Measurements from ENCODE around the gene WWOX. TPM values are rescaled to one million over a fixed set of nuclear protein-coding genes. Genes with fewer than 3 reads are reported as not detected.

The WWOX gene
- total and polyA plus RNA-seq, 2 of the 13 experiments (the other 11 are each of a cell fraction or from before 2014, with no cell fraction given), result 9.1 to 37.4 TPM

DNA sequence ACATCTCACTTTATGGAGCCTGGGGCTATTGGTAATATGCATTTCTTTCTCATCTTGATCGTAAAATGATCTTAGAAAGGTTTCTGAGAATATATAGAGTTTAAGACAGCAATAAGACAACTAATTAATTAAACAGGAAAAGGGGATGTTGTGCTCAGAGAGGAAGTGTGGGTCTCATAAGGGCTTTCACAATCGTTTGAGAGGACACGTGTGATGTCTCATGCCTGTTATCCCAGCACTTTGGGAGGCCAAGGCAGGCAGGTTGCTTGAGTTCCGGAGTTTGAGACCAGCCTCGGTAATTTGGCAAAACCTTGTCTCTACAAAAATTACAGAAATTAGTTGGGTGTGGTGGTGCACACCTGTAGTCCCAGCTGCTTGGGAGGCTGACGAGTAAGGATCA, 295.6 kb downstream of the WWOX start:
- no peaks in the 10 kb centered on the region for H4K20me1 ChIP-seq (ENCODE audit: insufficient read depth, low read length)
- H3K27me3 ChIP-seq (ENCODE audit: control insufficient read depth in 1 of 2, insufficient read depth in 2 of 2, low read length in 2 of 2), result no peaks in the 10 kb centered on the region
- ChIA-PET POLR2A (no interaction called here), CTCF (ENCODE audit: low intra/inter-chr PET ratio, low total read pairs) (no interaction called here)
- H3K27ac ChIP-seq (ENCODE audit: extremely low read length, insufficient read depth, low read length), result no peak overlapping the region
- H2AFZ ChIP-seq (ENCODE audit: low read length), result no peak overlapping the region
- 89% methylated on average over 6 of the region's 6 CpGs for WGBS (ENCODE audit: low lambda C conversion rate)
- H3K9me3 ChIP-seq (ENCODE audit: low read length), result peaks cover 10% of the 10 kb centered on the region
- in situ Hi-C loops (cut with HindIII; ENCODE audit: extremely low pct_ligation_motif_present, low pct_unique_long_range_greater_than_20kb), result no loop called here
- BruUV-seq (replicated peaks), result no TSS peak
- no peak overlapping the region for H3K4me3 ChIP-seq (replicated peaks in 1 of 3; ENCODE audit: insufficient read depth in 1 of 3, low read depth in 2 of 3, low read length in 3 of 3)
- H3K36me3 ChIP-seq (replicated peaks in 1 of 2; ENCODE audit: control insufficient read depth in 1 of 2, insufficient read depth in 2 of 2, low read length in 2 of 2), result no peaks in the 10 kb centered on the region
- intact Hi-C loops (cut with micrococcal nuclease; ENCODE audit: unreplicated experiment), result no loop called here
- ATAC-seq (no peak), DNase-seq (ENCODE audit: low spot score) (no peak), FAIRE-seq (no peak)
- no peaks in the 10 kb centered on the region for H3K79me2 ChIP-seq (ENCODE audit: insufficient read depth, low read length)
- no peak overlapping the region for H3K4me2 ChIP-seq (ENCODE audit: low read depth, low read length)
- TF ChIP-seq, protein P1, sequence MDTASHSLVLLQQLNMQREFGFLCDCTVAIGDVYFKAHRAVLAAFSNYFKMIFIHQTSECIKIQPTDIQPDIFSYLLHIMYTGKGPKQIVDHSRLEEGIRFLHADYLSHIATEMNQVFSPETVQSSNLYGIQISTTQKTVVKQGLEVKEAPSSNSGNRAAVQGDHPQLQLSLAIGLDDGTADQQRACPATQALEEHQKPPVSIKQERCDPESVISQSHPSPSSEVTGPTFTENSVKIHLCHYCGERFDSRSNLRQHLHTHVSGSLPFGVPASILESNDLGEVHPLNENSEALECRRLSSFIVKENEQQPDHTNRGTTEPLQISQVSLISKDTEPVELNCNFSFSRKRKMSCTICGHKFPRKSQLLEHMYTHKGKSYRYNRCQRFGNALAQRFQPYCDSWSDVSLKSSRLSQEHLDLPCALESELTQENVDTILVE (CRISPR knock-in tag; IDR thresholded peaks at IDR 0.05), result no peak
- no peaks in the 10 kb centered on the region for H3K4me1 ChIP-seq (ENCODE audit: insufficient read depth, low read length)
- H3K9ac ChIP-seq (ENCODE audit: insufficient read depth, low read depth, low read length), result no peak overlapping the region

DNA sequence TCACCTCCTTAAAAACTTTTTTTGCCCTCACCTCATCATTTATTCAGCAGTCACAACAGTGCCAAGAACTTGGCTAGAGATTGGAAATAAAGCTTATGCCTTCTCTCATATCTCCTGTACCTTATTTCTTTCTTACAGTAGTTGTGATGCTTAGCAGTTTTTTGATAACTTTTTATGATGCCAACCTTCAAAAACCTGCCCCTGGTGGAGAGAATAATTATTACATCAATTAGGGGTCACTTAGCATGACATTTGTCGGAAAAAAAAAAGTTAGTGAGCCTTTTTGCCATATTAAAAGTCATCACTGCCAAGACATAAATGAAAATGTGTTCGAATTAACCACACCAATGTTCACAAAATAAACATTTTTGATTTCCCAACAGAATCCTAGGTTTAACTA, 296.6 kb downstream of the WWOX start:
- intact Hi-C loops (cut with micrococcal nuclease; ENCODE audit: unreplicated experiment) (no loop called here), in situ Hi-C loops (cut with HindIII; ENCODE audit: extremely low pct_ligation_motif_present, low pct_unique_long_range_greater_than_20kb) (no loop called here)
- ChIA-PET POLR2A (no interaction called here), CTCF (ENCODE audit: low intra/inter-chr PET ratio, low total read pairs) (no interaction called here)
- Histone ChIP-seq H3K27ac (ENCODE audit: extremely low read length, insufficient read depth, low read length) (no peak overlapping the region), H3K36me3 (replicated peaks in 1 of 2; ENCODE audit: control insufficient read depth in 1 of 2, insufficient read depth in 2 of 2, low read length in 2 of 2) (no peaks in the 10 kb centered on the region), H4K20me1 (ENCODE audit: insufficient read depth, low read length) (no peaks in the 10 kb centered on the region), H3K27me3 (ENCODE audit: control insufficient read depth in 1 of 2, insufficient read depth in 2 of 2, low read length in 2 of 2) (no peaks in the 10 kb centered on the region), H3K79me2 (ENCODE audit: insufficient read depth, low read length) (no peaks in the 10 kb centered on the region), H3K4me2 (ENCODE audit: low read depth, low read length) (no peak overlapping the region), H3K9ac (ENCODE audit: insufficient read depth, low read depth, low read length) (no peak overlapping the region), H3K9me3 (ENCODE audit: low read length) (peaks cover 10% of the 10 kb centered on the region), H2AFZ (ENCODE audit: low read length) (no peak overlapping the region), H3K4me1 (ENCODE audit: insufficient read depth, low read length) (no peaks in the 10 kb centered on the region), H3K4me3 (replicated peaks in 1 of 3; ENCODE audit: insufficient read depth in 1 of 3, low read depth in 2 of 3, low read length in 3 of 3) (no peak overlapping the region)
- WGBS (ENCODE audit: low lambda C conversion rate), result 58% methylated on average over 2 of the region's 2 CpGs
- FAIRE-seq, result no peak
- peak; percentile 19; the same call in 1 of the 2 replicates for TF ChIP-seq SMC3 (IDR thresholded peaks at IDR 0.05; ENCODE audit: low read length)
- no peak for TF ChIP-seq RORA (CRISPR knock-in tag; IDR thresholded peaks at IDR 0.05)
- TF ChIP-seq, protein P2, sequence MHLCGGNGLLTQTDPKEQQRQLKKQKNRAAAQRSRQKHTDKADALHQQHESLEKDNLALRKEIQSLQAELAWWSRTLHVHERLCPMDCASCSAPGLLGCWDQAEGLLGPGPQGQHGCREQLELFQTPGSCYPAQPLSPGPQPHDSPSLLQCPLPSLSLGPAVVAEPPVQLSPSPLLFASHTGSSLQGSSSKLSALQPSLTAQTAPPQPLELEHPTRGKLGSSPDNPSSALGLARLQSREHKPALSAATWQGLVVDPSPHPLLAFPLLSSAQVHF (CRISPR knock-in tag; IDR thresholded peaks at IDR 0.05), result no peak
- TF ChIP-seq ZNF670 (CRISPR knock-in tag; IDR thresholded peaks at IDR 0.05; ENCODE audit: borderline replicate concordance), result no peak
- TF ChIP-seq, protein P3, sequence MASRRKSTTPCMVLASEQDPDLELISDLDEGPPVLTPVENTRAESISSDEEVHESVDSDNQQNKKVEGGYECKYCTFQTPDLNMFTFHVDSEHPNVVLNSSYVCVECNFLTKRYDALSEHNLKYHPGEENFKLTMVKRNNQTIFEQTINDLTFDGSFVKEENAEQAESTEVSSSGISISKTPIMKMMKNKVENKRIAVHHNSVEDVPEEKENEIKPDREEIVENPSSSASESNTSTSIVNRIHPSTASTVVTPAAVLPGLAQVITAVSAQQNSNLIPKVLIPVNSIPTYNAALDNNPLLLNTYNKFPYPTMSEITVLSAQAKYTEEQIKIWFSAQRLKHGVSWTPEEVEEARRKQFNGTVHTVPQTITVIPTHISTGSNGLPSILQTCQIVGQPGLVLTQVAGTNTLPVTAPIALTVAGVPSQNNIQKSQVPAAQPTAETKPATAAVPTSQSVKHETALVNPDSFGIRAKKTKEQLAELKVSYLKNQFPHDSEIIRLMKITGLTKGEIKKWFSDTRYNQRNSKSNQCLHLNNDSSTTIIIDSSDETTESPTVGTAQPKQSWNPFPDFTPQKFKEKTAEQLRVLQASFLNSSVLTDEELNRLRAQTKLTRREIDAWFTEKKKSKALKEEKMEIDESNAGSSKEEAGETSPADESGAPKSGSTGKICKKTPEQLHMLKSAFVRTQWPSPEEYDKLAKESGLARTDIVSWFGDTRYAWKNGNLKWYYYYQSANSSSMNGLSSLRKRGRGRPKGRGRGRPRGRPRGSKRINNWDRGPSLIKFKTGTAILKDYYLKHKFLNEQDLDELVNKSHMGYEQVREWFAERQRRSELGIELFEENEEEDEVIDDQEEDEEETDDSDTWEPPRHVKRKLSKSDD (CRISPR knock-in tag; IDR thresholded peaks at IDR 0.05; ENCODE audit: low read depth), result no peak
- peak; percentile 26; the same call in 1 of the 2 replicates for TF ChIP-seq STAG1 (CRISPR knock-in tag; IDR thresholded peaks at IDR 0.05)
- TF ChIP-seq, protein P4, sequence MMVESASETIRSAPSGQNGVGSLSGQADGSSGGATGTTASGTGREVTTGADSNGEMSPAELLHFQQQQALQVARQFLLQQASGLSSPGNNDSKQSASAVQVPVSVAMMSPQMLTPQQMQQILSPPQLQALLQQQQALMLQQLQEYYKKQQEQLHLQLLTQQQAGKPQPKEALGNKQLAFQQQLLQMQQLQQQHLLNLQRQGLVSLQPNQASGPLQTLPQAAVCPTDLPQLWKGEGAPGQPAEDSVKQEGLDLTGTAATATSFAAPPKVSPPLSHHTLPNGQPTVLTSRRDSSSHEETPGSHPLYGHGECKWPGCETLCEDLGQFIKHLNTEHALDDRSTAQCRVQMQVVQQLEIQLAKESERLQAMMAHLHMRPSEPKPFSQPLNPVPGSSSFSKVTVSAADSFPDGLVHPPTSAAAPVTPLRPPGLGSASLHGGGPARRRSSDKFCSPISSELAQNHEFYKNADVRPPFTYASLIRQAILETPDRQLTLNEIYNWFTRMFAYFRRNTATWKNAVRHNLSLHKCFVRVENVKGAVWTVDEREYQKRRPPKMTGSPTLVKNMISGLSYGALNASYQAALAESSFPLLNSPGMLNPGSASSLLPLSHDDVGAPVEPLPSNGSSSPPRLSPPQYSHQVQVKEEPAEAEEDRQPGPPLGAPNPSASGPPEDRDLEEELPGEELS (CRISPR knock-in tag; IDR thresholded peaks at IDR 0.05), result no peak
- BruUV-seq (replicated peaks), result no TSS peak
- no peak for ATAC-seq
- DNase-seq (ENCODE audit: low spot score), result no peak
